HEK293 (cell line): Measurements from ENCODE around the gene RUFY1.

Source experiments
- CTCF ChIA-PET: fragments of 350-600 bp; formaldehyde crosslinking; extraction: SDS; loops from one replicate; lab custom pipeline; 2021; ENCODE audit warnings: antibody characterized with exemption; lab: Yijun Ruan, JAX
- POLR2A ChIA-PET: fragments of 300-600 bp; formaldehyde crosslinking; extraction: SDS; loops from one replicate; lab custom pipeline; 2020; ENCODE audit warnings: antibody characterized with exemption, inconsistent platforms; lab: Yijun Ruan, JAX
- H3K27ac ChIP-seq: fragments of 200-500 bp; sonication (Bioruptor generic); 2 replicates; pipeline ENCODE4 v1.5.1; 2014; ENCODE audit warnings: low read depth, low read length, control low read depth, inconsistent platforms; ENCODE audit errors: extremely low read depth
- H3K36me3 ChIP-seq, 2 experiments: fragments of 200-500 bp in 1 of 2; sonication (Bioruptor generic) in 1 of 2; 1 replicate in 1 of 2; 2 replicates in 1 of 2; pipeline ENCODE4 v1.5.1; 2014 to 2017; ENCODE audit warnings: inconsistent platforms in 2 of 2, low read length in 2 of 2; ENCODE audit not compliant: control insufficient read depth in 2 of 2, insufficient read depth in 1 of 2
- H3K4me1 ChIP-seq: fragments of 200-500 bp; sonication (Bioruptor generic); 2 replicates; pipeline ENCODE4 v1.5.1; 2014; ENCODE audit warnings: mild to moderate bottlenecking, low read length, inconsistent platforms; ENCODE audit not compliant: control insufficient read depth, insufficient read depth
- H3K4me3 ChIP-seq: 2 replicates; pipeline ENCODE4 v1.5.1; 2011; ENCODE audit warnings: low read depth, mild to moderate bottlenecking, control low read depth, low read length, moderate library complexity
- H3K9me3 ChIP-seq: fragments of 200-500 bp; sonication (Bioruptor generic); 2 replicates; pipeline ENCODE4 v1.5.1; 2014; ENCODE audit warnings: low read depth, low read length, inconsistent platforms; ENCODE audit not compliant: control insufficient read depth, insufficient read depth
- BCL6B ChIP-seq: fragments of 450-650 bp; formaldehyde crosslinking; IDR thresholded peaks from 2 replicates; pipeline ENCODE4 v1.5.1; 2017; ENCODE audit warnings: missing biosample characterization, missing genetic modification characterization
- HIC1 ChIP-seq: fragments of 450-650 bp; formaldehyde crosslinking; IDR thresholded peaks from 2 replicates; pipeline ENCODE4 v1.5.1; 2016; ENCODE audit warnings: missing biosample characterization, missing genetic modification characterization
- REPIN1 ChIP-seq: fragments of 450-650 bp; formaldehyde crosslinking; IDR thresholded peaks from 2 replicates; pipeline ENCODE4 v1.5.1; 2017; ENCODE audit warnings: missing biosample characterization, missing genetic modification characterization, low read depth
- SCRT2 ChIP-seq: fragments of 450-650 bp; formaldehyde crosslinking; IDR thresholded peaks from 2 replicates; pipeline ENCODE4 v1.5.1; 2016; ENCODE audit warnings: missing biosample characterization, missing genetic modification characterization
- SP7 ChIP-seq: fragments of 450-650 bp; formaldehyde crosslinking; IDR thresholded peaks from 2 replicates; pipeline ENCODE4 v1.5.1; 2016; ENCODE audit warnings: missing biosample characterization, missing genetic modification characterization
- TRIM28 ChIP-seq: IDR thresholded peaks from 2 replicates; pipeline ENCODE4 v1.6.1; 2011; ENCODE audit warnings: low read length, control low read depth, borderline replicate concordance
- YY1 ChIP-seq: fragments of 450-650 bp; formaldehyde crosslinking; IDR thresholded peaks from 2 replicates; pipeline ENCODE4 v1.5.1; 2018; ENCODE audit warnings: missing biosample characterization, missing genetic modification characterization
- ZBTB20 ChIP-seq: fragments of 450-650 bp; formaldehyde crosslinking; IDR thresholded peaks from 2 replicates; pipeline ENCODE4 v1.5.1; 2016; ENCODE audit warnings: missing biosample characterization, missing genetic modification characterization
- ZEB2 ChIP-seq: fragments of 450-650 bp; formaldehyde crosslinking; IDR thresholded peaks from 2 replicates; pipeline ENCODE4 v1.5.1; 2016; ENCODE audit warnings: missing biosample characterization, missing genetic modification characterization
- ZFP37 ChIP-seq: fragments of 450-650 bp; formaldehyde crosslinking; IDR thresholded peaks from 2 replicates; pipeline ENCODE4 v1.5.1; 2016; ENCODE audit warnings: missing biosample characterization, missing genetic modification characterization
- ZFP41 ChIP-seq: fragments of 450-650 bp; formaldehyde crosslinking; IDR thresholded peaks from 2 replicates; pipeline ENCODE4 v1.5.1; 2016; ENCODE audit warnings: missing biosample characterization, missing genetic modification characterization, borderline replicate concordance
- ZNF10 ChIP-seq: fragments of 450-650 bp; formaldehyde crosslinking; IDR thresholded peaks from 2 replicates; pipeline ENCODE4 v1.5.1; 2017; ENCODE audit warnings: missing biosample characterization, missing genetic modification characterization
- ZNF223 ChIP-seq: fragments of 450-650 bp; formaldehyde crosslinking; IDR thresholded peaks from 2 replicates; pipeline ENCODE4 v1.5.1; 2016; ENCODE audit warnings: missing biosample characterization, missing genetic modification characterization
- ZNF24 ChIP-seq: fragments of 450-650 bp; formaldehyde crosslinking; IDR thresholded peaks from 2 replicates; pipeline ENCODE4 v1.5.1; 2016; ENCODE audit warnings: missing biosample characterization, missing genetic modification characterization
- ZNF335 ChIP-seq: fragments of 450-650 bp; formaldehyde crosslinking; conservative IDR thresholded peaks from 2 replicates; pipeline ENCODE4 v1.5.1; 2016; ENCODE audit warnings: missing biosample characterization, missing genetic modification characterization
- ZNF341 ChIP-seq: fragments of 450-650 bp; formaldehyde crosslinking; IDR thresholded peaks from 2 replicates; pipeline ENCODE4; 2016; ENCODE audit warnings: low read depth, missing biosample characterization, missing genetic modification characterization
- ZNF354C ChIP-seq: fragments of 450-650 bp; formaldehyde crosslinking; IDR thresholded peaks from 2 replicates; pipeline ENCODE4 v1.5.1; 2016; ENCODE audit warnings: missing biosample characterization, missing genetic modification characterization, low read depth, borderline replicate concordance
- ZNF394 ChIP-seq: fragments of 450-650 bp; formaldehyde crosslinking; IDR thresholded peaks from 2 replicates; pipeline ENCODE4 v1.5.1; 2016; ENCODE audit warnings: missing biosample characterization, missing genetic modification characterization, mild to moderate bottlenecking, moderate library complexity, borderline replicate concordance
- ZNF426 ChIP-seq: fragments of 450-650 bp; formaldehyde crosslinking; IDR thresholded peaks from 2 replicates; pipeline ENCODE4 v1.5.1; 2017; ENCODE audit warnings: missing biosample characterization, missing genetic modification characterization, mild to moderate bottlenecking, inconsistent platforms, moderate library complexity
- ZNF48 ChIP-seq: fragments of 450-650 bp; formaldehyde crosslinking; IDR thresholded peaks from 2 replicates; pipeline ENCODE4 v1.5.1; 2016; ENCODE audit warnings: missing biosample characterization, missing genetic modification characterization
- ZNF530 ChIP-seq: fragments of 450-650 bp; formaldehyde crosslinking; IDR thresholded peaks from 2 replicates; pipeline ENCODE4 v1.5.1; 2016; ENCODE audit warnings: low read depth, missing biosample characterization, missing genetic modification characterization
- ZNF561 ChIP-seq: fragments of 450-650 bp; IDR thresholded peaks from 2 replicates; pipeline ENCODE4 v1.5.1; 2018; ENCODE audit warnings: missing biosample characterization, missing genetic modification characterization, borderline replicate concordance
- ZNF600 ChIP-seq: fragments of 450-650 bp; formaldehyde crosslinking; IDR thresholded peaks from 2 replicates; pipeline ENCODE4 v1.5.1; 2016; ENCODE audit warnings: missing biosample characterization, missing genetic modification characterization
- ZNF664 ChIP-seq: fragments of 450-650 bp; formaldehyde crosslinking; IDR thresholded peaks from 2 replicates; pipeline ENCODE4 v1.5.1; 2016; ENCODE audit warnings: missing biosample characterization, missing genetic modification characterization
- ZNF747 ChIP-seq: fragments of 450-650 bp; formaldehyde crosslinking; IDR thresholded peaks from 2 replicates; pipeline ENCODE4 v1.5.1; 2016; ENCODE audit warnings: missing biosample characterization, missing genetic modification characterization
- ZSCAN4 ChIP-seq: fragments of 450-650 bp; formaldehyde crosslinking; IDR thresholded peaks from 2 replicates; pipeline ENCODE4 v1.5.1; 2017; ENCODE audit warnings: missing biosample characterization, missing genetic modification characterization

RUFY1 gene

GRCh38 chr5:179599100-179599499 is 48.7 kb downstream of the RUFY1 start (continued):
- TF ChIP-seq ZNF354C (tag by site-specific recombination), result no peak

GRCh38 chr5:179599566-179599965 is 49.2 kb downstream of the RUFY1 start:
- no peak overlapping the region for H3K27ac ChIP-seq
- H3K4me1 ChIP-seq, result no peaks in the 10 kb centered on the region
- CTCF ChIA-PET, result interaction anchor here (0.6 kb wide), 1 partner anchor 1124 kb away, joined by 4 read pairs; no protein-coding TSS in a partner anchor
- peaks cover 31 to 84% of the 10 kb centered on the region in 2 experiments; a peak in 2 of 3 replicates for H3K36me3 ChIP-seq
- TF ChIP-seq ZFP37 (tag by site-specific recombination) (no peak), REPIN1 (tag by site-specific recombination) (no peak), ZNF341 (tag by site-specific recombination) (no peak), ZNF530 (tag by site-specific recombination) (no peak), SCRT2 (tag by site-specific recombination) (no peak), ZEB2 (tag by site-specific recombination) (no peak), ZNF223 (tag by site-specific recombination) (no peak), ZNF747 (tag by site-specific recombination) (no peak), YY1 (tag by site-specific recombination) (no peak), HIC1 (tag by site-specific recombination) (no peak), ZNF426 (tag by site-specific recombination) (no peak), ZNF48 (tag by site-specific recombination) (no peak), ZNF24 (tag by site-specific recombination) (no peak)
- TF ChIP-seq, all 188 proteins: peak for 0
- Histone ChIP-seq H3K4me3 (no peak overlapping the region), H3K9me3 (no peaks in the 10 kb centered on the region)
- POLR2A ChIA-PET, result no interaction called here

GRCh38 chr5:179599973-179600372 is 49.6 kb downstream of the RUFY1 start:
- ChIA-PET CTCF (interaction anchor here (0.6 kb wide), 1 partner anchor 1125 kb away, joined by 4 read pairs; no protein-coding TSS in a partner anchor), POLR2A (interaction anchor here (1.3 kb wide), 1 partner anchor 35 kb away, joined by 7 read pairs; no protein-coding TSS in a partner anchor)
- no peak for TF ChIP-seq ZBTB20
- no peak for TF ChIP-seq ZNF664 (tag by site-specific recombination)
- no peak for TF ChIP-seq ZNF561
- Histone ChIP-seq H3K36me3 (peaks cover 27 to 80% of the 10 kb centered on the region in 2 experiments; a peak in 2 of 3 replicates), H3K4me3 (no peak overlapping the region), H3K27ac (no peak overlapping the region), H3K9me3 (no peaks in the 10 kb centered on the region), H3K4me1 (no peaks in the 10 kb centered on the region)

GRCh38 chr5:179601871-179602625 is 51.7 kb downstream of the RUFY1 start:
- no peak overlapping the region for H3K27ac ChIP-seq
- H3K4me1 ChIP-seq, result no peaks in the 10 kb centered on the region
- no peak overlapping the region for H3K4me3 ChIP-seq
- ChIA-PET CTCF (no interaction called here), POLR2A (interaction anchor here (1.0 to 2.0 kb wide), 2 partner anchors 11 to 21 kb away, joined by 5 to 8 read pairs; partner anchors contain the start of gene HNRNPH1)
- peaks cover 16 to 81% of the 10 kb centered on the region in 2 experiments; a peak in 2 of 3 replicates for H3K36me3 ChIP-seq
- H3K9me3 ChIP-seq, result no peaks in the 10 kb centered on the region
- TF ChIP-seq ZSCAN4 (tag by site-specific recombination), result no peak
- TF ChIP-seq ZNF426 (tag by site-specific recombination), result no peak
- TF ChIP-seq ZNF600, result no peak
- TF ChIP-seq ZNF10 (tag by site-specific recombination), result no peak
- TF ChIP-seq BCL6B (tag by site-specific recombination), result no peak
- TF ChIP-seq SP7 (tag by site-specific recombination), result no peak
- no peak for TF ChIP-seq ZNF335 (tag by site-specific recombination)
- TF ChIP-seq ZFP41, result no peak
- no peak for TF ChIP-seq ZNF394 (tag by site-specific recombination)
- TF ChIP-seq TRIM28, result no peak
- no peak for TF ChIP-seq ZNF530 (tag by site-specific recombination)
